Stimulated activated CD4-positive, alpha-beta T cell treated with anti-CD3 and anti-CD28 coated beads, Interleukin-2, amount 100 ng/mL, for 24 hours (primary cell): Measurements from ENCODE around the gene AGBL1.

Source experiments
- DNase-seq, 2 donors: peaks; one replicate each; pipeline ENCODE4 v3.0.0-alpha.2; 2020

Gene AGBL1

GRCh38 chr15:86538141-86538540, 458.5 kb downstream of the AGBL1 start:
- no peak for DNase-seq

- DNase-seq, result no peak
Observed at GRCh38 chr15:86540840-86541467, 461.3 kb downstream of the AGBL1 start.

GRCh38 chr15:86541540-86541939, 461.9 kb downstream of the AGBL1 start:
- DNase-seq, result no peak

GRCh38 chr15:86550075-86550474, 470.4 kb downstream of the AGBL1 start:
- DNase-seq, result no peak

- no peak for DNase-seq
Observed at GRCh38 chr15:86553108-86553507, 473.4 kb downstream of the AGBL1 start.

GRCh38 chr15:86555098-86555497, 475.4 kb downstream of the AGBL1 start:
- DNase-seq, result no peak

- DNase-seq, result no peak
Observed at GRCh38 chr15:86555939-86556338, 476.3 kb downstream of the AGBL1 start.

GRCh38 chr15:86556396-86557017, 476.8 kb downstream of the AGBL1 start:
- DNase-seq, result no peak

- DNase-seq, result no peak
Observed at GRCh38 chr15:86557018-86557550, 477.4 kb downstream of the AGBL1 start.

- DNase-seq, result no peak
Observed at GRCh38 chr15:86558252-86558651, 478.6 kb downstream of the AGBL1 start.

- DNase-seq, result no peak
Observed at GRCh38 chr15:86558686-86559085, 479.0 kb downstream of the AGBL1 start.

GRCh38 chr15:86568378-86568777, 488.7 kb downstream of the AGBL1 start:
- DNase-seq, result no peak

GRCh38 chr15:86570738-86571137, 491.1 kb downstream of the AGBL1 start:
- DNase-seq, result no peak

- no peak for DNase-seq
Observed at GRCh38 chr15:86571873-86572272, 492.2 kb downstream of the AGBL1 start.

GRCh38 chr15:86572368-86572841, 492.7 kb downstream of the AGBL1 start:
- DNase-seq, result no peak

GRCh38 chr15:86573476-86573875, 493.8 kb downstream of the AGBL1 start:
- DNase-seq, result no peak

- no peak for DNase-seq
Observed at GRCh38 chr15:86588413-86588812, 508.7 kb downstream of the AGBL1 start.

GRCh38 chr15:86590461-86590860, 510.8 kb downstream of the AGBL1 start:
- no peak for DNase-seq

GRCh38 chr15:86591158-86591557, 511.5 kb downstream of the AGBL1 start:
- DNase-seq, result no peak

- DNase-seq, result no peak
Observed at GRCh38 chr15:86591994-86592735, 512.5 kb downstream of the AGBL1 start.

- DNase-seq, result no peak
Observed at GRCh38 chr15:86595741-86596140, 516.1 kb downstream of the AGBL1 start.

GRCh38 chr15:86603466-86603865, 523.8 kb downstream of the AGBL1 start:
- DNase-seq, result no peak

- no peak for DNase-seq
Observed at GRCh38 chr15:86608461-86609205, 529.0 kb downstream of the AGBL1 start.
